Heart right ventricle (tissue), 16 donors: ENCODE results near the gene LRRTM2. TPM values are rescaled to one million over a fixed set of nuclear protein-coding genes. Genes with fewer than 3 reads are reported as not detected.

Experiments used
- ATAC-seq, 8 donors: fragments of 200-7000 bp; cut with Tn5 transposase; one replicate each; pipeline ENCODE4 v1.9.1; 2020; ENCODE audit warnings: mild to moderate bottlenecking in 8 of 8, moderate library complexity in 8 of 8, moderate number of reproducible peaks in 1 of 8
- DNase-seq, 2 donors: peaks; one replicate each; pipeline ENCODE4 v3.0.0-alpha.2; 2020
- H3K27ac ChIP-seq, 10 donors: fragments of 200-600 bp; sonication (generic) in 2 of 10; one replicate each; pipeline versions ENCODE4 v1.5.0 to v1.8.0; 2020 to 2022; ENCODE audit warnings: mild to moderate bottlenecking in 3 of 10
- H3K27me3 ChIP-seq, 7 donors: fragments of 200-600 bp; one replicate each; pipeline ENCODE4 v1.8.0; 2021 to 2022; ENCODE audit warnings: mild to moderate bottlenecking in 2 of 7
- H3K36me3 ChIP-seq, 9 donors: fragments of 200-600 bp; sonication (generic) in 1 of 9; one replicate each; pipeline versions ENCODE4 v1.5.0 to v1.8.0; 2020 to 2022; ENCODE audit warnings: mild to moderate bottlenecking in 2 of 9
- H3K4me1 ChIP-seq, 9 donors: fragments of 200-600 bp; sonication (generic) in 1 of 9; one replicate each; pipeline versions ENCODE4 v1.5.0 to v1.8.0; 2020 to 2022; ENCODE audit warnings: mild to moderate bottlenecking in 4 of 9
- H3K4me3 ChIP-seq, 10 donors: fragments of 200-600 bp; sonication (generic) in 2 of 10; one replicate each; pipeline versions ENCODE4 v1.5.0 to v1.8.0; 2020 to 2022; ENCODE audit warnings: mild to moderate bottlenecking in 7 of 10, moderate library complexity in 2 of 10
- H3K9me3 ChIP-seq, 11 donors: fragments of 200-600 bp in 10 of 11; sonication (generic) in 2 of 11; one replicate each; pipeline versions ENCODE4 v1.5.0 to v1.8.0; 2013 to 2022; ENCODE audit warnings: mild to moderate bottlenecking in 2 of 11, control low read depth in 1 of 11, moderate library complexity in 1 of 11
- WGBS, 2 donors: extraction: QIAGEN DNeasy Blood & Tissue Kit; methylation state at CpG; one replicate each; pipeline ENCODE4 v1.1.7; 2013; ENCODE audit warnings: inconsistent platforms in 1 of 2; 5-methylcytosine and 5-hydroxymethylcytosine counted together
- intact Hi-C, 10 donors: fragments of 100-400 bp; cut with DNase I; formaldehyde crosslinking; loops; one replicate each; pipeline versions ENCODE4 v1.11.1 to v1.14.2; 2022
- polyA plus RNA-seq, 2 donors: library from polyadenylated mRNA; stranded (reverse); fragments of 200-250 nt; gene quantifications; one replicate each; pipeline ENCODE4 v1.2.3, GENCODE V29; 2013
- total RNA-seq, 10 donors: library from RNA; stranded (reverse); fragmentation: NEBNext Ultra II Directional in 3 of 10; extraction: Animal tissue kit (Norgen Biotek cat#: 25700) in 3 of 10; gene quantifications; one replicate each; pipeline versions ENCODE4 v1.2.1 to v1.2.4, GENCODE V29; 2021 to 2023
- TF ChIP-seq, protein P1 (sequence below), 9 donors: fragments of 200-600 bp; sonication (generic) in 2 of 9; IDR thresholded peaks; one replicate each; pipeline versions ENCODE4 v1.5.0 to v1.8.0; 2021 to 2022; ENCODE audit warnings: antibody characterized with exemption in 9 of 9, mild to moderate bottlenecking in 5 of 9, moderate library complexity in 1 of 9
- donor health status: Arrhythmogenic right ventricular cardiomyopathy.
- donor health status: ischemic (EF 13 %, LVEDD 7.1; RV severe dilation, severe dysfunction).
- donor health status: healthy with polysubstance abuse.
- donor health status: DM: no; HTN: yes; CAD: no.
- donor health status: DM: no; HTN: no; CAD: no.
- donor health status: ischemic (EF 25% LVEDD 6.9; RV normal size, moderate dysfunction).
- donor health status: ischemic (EF 25% LVEDD 5.7; RV mildly dilated, moderate dysfunction).
- donor health status: healthy.
- donor health status: DM: yes; HTN: yes; CAD: no.
- donor health status: Ischemic cardiomyopathy.
- donor health status: ischemic (EF 35%, LVEDD 5.7; RV mildly dilated, moderate dysfunction).
- donor health status: nonischemic (EF 11% LVEDD 7.7; RV severe dilation, severe dysfunction).
- donor health status: DM: yes; HTN: yes; CAD: no.
- donor health status: PGD.
- donor health status: ischemic (EF 29% LVEDD 5.4; RV normal size, mild dysfunction).
- donor health status: nonischemic (EF 23%, LVEDD 6.1; RV moderate dilation, normal function).

Gene LRRTM2
- total and polyA plus RNA-seq, 12 donors = 0.04 to 0.49 (median 0.09) TPM; not detected in 6

DNA sequence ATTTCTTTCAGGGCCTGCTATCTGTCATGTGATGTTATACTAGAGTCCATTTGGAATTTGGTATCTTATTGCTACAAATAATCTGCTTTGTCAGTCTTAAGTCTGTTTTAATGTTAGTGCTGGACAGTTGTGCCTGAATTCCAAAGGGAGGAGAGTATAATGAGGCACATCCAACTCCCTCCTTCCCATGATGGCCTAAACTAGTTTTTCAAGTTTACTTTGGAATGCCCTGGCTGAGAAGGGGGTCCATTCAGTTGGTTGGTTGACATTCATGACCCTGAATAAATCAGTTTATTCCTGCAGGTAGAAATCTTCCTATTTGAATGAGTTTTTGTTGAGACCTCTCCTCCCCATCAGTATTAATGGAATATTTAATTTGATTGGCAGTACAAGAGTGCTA lies 9.4 kb upstream of the LRRTM2 start:
- H3K27ac ChIP-seq = no peak overlapping the region
- no peaks in the 10 kb centered on the region for H3K27me3 ChIP-seq
- ATAC-seq (no peak), DNase-seq (no peak)
- no peak overlapping the region for H3K4me3 ChIP-seq
- H3K4me1 ChIP-seq = peaks cover 0 to 37% (median 14%) of the 10 kb centered on the region in 9 donors
- peaks cover 0 to 51% (median 26%) of the 10 kb centered on the region in 9 donors for H3K36me3 ChIP-seq
- intact Hi-C loops = no loop called here
- H3K9me3 ChIP-seq = peaks cover 0 to 3% (median 0%) of the 10 kb centered on the region in 11 donors
- TF ChIP-seq, protein P1, sequence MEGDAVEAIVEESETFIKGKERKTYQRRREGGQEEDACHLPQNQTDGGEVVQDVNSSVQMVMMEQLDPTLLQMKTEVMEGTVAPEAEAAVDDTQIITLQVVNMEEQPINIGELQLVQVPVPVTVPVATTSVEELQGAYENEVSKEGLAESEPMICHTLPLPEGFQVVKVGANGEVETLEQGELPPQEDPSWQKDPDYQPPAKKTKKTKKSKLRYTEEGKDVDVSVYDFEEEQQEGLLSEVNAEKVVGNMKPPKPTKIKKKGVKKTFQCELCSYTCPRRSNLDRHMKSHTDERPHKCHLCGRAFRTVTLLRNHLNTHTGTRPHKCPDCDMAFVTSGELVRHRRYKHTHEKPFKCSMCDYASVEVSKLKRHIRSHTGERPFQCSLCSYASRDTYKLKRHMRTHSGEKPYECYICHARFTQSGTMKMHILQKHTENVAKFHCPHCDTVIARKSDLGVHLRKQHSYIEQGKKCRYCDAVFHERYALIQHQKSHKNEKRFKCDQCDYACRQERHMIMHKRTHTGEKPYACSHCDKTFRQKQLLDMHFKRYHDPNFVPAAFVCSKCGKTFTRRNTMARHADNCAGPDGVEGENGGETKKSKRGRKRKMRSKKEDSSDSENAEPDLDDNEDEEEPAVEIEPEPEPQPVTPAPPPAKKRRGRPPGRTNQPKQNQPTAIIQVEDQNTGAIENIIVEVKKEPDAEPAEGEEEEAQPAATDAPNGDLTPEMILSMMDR (IDR thresholded peaks at IDR 0.05) = no peak

DNA sequence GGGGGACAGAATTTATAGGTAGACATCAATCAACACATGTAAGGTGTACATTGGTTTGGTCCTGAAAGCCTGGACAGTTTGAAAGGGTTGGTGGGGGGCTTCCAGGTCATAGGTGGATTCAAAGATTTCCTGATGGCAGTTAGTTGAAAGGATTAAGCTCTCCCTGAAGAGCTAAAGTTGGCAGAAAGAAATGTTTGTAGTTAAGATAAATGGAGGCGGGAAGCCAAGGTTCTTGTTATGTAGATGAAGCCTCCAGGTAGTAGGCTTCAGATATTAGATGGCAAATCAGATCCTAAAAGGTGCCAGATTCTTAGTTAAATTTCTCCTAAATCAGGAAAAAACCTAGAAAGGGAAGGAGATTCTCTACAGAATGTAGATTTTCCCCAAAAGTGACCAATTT lies 9.0 kb upstream of the LRRTM2 start:
- Histone ChIP-seq H3K4me1 (peaks cover 0 to 42% (median 18%) of the 10 kb centered on the region in 9 donors), H3K4me3 (no peak overlapping the region), H3K27ac (no peak overlapping the region), H3K36me3 (peaks cover 0 to 46% (median 21%) of the 10 kb centered on the region in 9 donors), H3K27me3 (no peaks in the 10 kb centered on the region), H3K9me3 (no peaks in the 10 kb centered on the region)
- DNase-seq (no peak), ATAC-seq (no peak)
- WGBS, 2 donors = 84 to 91% methylated on average over 1 of the region's 1 CpG
- TF ChIP-seq, protein P1 (IDR thresholded peaks at IDR 0.05) = no peak
- intact Hi-C loops = no loop called here

DNA sequence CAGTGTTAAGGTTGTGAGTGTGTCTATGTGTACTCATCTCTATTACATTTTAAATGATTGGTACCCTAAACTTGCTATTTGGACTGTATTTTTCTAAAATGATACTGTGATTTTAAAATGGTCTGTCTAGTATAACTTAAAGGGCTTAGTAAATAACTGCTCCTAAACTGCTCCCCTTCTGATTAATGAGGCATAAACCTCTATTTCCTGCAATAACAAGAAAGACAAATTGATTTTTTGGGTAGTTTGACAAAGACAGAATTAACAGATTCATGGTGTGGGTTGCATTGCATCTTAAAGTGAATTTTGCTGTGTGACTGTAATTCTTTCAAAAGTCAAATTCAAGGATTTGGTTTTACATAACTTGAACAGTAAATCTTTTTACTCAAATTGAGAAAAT lies 8.1 kb upstream of the LRRTM2 start:
- H3K27ac ChIP-seq = no peak overlapping the region
- TF ChIP-seq, protein P1 (IDR thresholded peaks at IDR 0.05) = no peak
- no peak overlapping the region for H3K4me3 ChIP-seq
- H3K9me3 ChIP-seq = no peaks in the 10 kb centered on the region
- peaks cover 0 to 37% (median 13%) of the 10 kb centered on the region in 9 donors for H3K36me3 ChIP-seq
- H3K27me3 ChIP-seq = no peaks in the 10 kb centered on the region
- ATAC-seq (no peak), DNase-seq (no peak)
- H3K4me1 ChIP-seq = peaks cover 0 to 51% (median 25%) of the 10 kb centered on the region in 9 donors
- intact Hi-C loops = no loop called here

DNA sequence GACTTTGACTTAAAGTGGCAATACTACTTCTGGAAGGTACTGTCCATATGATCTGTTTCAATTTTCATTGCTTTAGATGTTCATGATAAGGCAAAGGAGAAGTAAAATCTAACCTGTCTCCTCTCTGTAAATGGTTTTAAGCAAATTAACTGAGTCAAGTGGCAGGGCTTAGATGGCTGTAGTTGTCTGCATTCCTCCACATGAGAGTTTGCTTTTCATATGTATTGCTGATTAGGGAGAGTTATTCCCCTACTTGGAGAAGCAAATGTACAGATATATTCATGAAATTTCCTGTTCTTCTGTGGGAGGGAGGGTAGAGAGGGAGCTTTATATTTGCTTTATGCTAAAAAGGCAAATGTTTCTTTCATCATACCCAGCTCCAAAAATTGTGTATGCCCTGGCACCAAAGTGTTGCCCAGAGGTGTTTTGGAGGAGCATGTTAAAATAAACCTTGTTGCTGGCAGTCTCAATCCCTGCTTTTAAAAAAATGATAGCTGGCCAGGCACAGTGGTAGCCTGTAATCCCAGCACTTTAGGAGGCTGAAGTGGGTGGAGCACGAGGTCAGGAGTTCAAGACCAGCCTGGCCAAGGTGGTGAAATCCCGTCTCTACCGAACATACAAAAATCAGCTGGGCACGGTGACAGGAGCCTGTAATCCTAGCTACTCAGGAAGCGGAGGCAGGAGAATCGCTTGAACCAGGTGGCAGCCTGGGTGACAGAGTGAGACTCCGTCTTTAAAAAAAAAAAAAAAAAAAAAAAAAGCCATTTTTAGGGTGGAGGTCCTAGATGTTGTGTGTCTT lies 3.5 kb upstream of the LRRTM2 start:
- Histone ChIP-seq H3K27me3 (no peaks in the 10 kb centered on the region), H3K4me3 (no peak overlapping the region), H3K36me3 (peaks cover 0 to 10% (median 0%) of the 10 kb centered on the region in 9 donors), H3K9me3 (peaks cover 0 to 5% (median 0%) of the 10 kb centered on the region in 11 donors), H3K4me1 (peaks cover 4 to 64% (median 38%) of the 10 kb centered on the region in 9 donors), H3K27ac (peak overlapping the region in 1 of 10 donors; percentile 18)
- TF ChIP-seq, protein P1 (IDR thresholded peaks at IDR 0.05) = no peak
- WGBS, 2 donors = 48 to 62% methylated on average over 7 of the region's 7 CpGs
- no peak for DNase-seq
- intact Hi-C loops = no loop called here
- ATAC-seq = peak in 1 of 8 donors; percentile 52
